GM19328 (cell line): ENCODE measurements around the gene ICOS.
"Not testable (repeated sequence)": the region's sequence is repeated elsewhere in the genome, so short reads cannot be mapped to it uniquely, and the experiment has no call there.

Experiments used
- ATAC-seq: cut with Tn5 transposase; IDR thresholded peaks from one replicate; pipeline ENCODE4 v1.9.1; 2021; ENCODE audit warnings: mild to moderate bottlenecking, moderate library complexity; ENCODE audit not compliant: unreplicated experiment

The ICOS gene

DNA sequence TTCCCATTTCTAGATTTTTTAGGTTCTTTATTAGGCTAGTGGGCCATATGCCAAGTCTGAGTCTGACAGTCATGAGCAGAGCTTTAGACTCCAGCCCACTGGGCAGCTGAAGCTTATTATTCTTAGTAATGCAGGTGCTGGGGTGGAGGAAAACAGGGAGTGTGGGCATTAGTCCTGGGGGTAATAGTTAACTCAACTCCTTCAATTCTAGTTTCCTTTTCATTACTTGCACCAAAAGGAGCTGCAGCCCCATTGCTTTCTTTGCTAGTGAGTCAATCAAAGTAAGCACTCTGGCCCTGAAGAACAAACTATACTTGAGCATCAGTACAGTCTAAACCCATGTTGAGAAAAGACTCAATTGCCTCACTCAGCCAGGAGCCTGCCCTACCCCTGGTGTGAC lies 35.5 kb downstream of the ICOS start:
- no peak for ATAC-seq

DNA sequence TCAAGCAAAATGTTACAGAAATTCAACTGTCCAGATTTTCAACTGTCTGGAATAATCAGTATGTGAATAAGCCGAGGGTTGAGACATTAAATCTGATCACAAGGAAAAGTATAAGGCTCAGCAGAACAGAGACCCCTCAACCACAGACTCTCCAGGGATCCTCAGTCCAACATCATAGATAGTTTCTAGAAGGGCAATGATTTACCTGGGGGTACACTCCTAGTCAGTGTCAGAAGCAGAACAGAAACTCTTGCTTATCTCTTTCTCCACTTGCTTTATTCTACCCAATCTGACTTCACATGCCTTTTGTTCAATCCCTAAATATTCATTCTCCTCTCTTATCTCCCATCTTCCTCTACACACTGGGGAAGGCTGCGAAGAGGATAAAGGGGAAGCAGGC lies 36.4 kb downstream of the ICOS start:
- ATAC-seq: no peak

DNA sequence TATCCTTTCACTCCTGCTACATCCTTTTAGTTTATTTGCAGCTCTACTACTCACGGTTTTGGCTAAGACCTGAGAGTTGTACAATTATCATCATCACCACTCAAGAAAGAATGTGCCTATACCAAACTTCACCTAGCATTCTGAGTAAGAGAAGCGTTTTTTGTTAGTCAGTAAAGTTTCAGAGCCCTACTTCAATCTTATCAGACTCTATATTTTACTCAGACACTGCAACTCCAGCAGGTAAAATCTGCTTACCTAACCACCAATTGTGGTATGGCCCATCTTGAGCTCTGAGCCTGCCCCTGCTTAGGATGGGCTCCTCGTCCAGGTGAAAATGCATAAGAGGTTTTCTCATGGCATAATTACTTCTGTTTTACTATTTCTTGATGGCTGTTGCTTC lies 37.1 kb downstream of the ICOS start:
- no peak for ATAC-seq

DNA sequence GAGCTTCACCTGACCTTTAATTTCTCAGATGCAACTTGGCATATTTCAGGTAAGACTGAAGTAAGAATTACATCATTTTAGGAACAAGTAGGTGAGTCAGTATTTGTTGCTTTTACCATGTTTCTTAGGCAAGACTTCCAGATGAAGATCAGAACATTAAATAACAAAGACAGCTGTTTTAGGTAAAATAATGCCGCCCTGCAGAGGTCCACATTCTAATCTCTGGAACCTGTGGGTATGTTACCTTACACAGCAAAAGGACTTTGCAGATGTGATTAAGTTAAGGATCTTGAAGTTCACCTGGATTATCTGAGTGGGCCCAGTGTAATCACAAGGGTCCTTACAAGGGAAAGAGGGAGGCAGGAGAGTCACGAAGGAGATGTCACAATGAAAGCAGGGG lies 39.3 kb downstream of the ICOS start:
- no peak for ATAC-seq

DNA sequence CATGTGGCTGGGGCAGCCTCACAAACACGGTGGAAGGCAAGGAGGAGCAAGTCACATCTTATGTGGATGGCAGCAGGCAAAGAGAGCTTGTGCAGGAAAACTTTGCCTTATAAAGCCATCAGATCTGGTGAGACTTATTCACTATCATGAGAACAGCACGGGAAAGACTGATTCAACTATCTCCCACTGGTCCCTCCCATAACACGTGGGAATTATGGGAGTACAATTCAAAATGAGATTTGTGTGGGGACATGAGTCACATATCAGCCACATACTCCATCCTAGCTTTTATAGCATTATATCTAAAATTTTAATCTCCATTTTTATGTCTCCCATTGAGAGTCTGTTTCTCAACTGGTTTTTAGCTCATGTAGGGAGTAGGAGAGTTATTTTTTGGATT lies 45.7 kb downstream of the ICOS start:
- ATAC-seq: no peak

DNA sequence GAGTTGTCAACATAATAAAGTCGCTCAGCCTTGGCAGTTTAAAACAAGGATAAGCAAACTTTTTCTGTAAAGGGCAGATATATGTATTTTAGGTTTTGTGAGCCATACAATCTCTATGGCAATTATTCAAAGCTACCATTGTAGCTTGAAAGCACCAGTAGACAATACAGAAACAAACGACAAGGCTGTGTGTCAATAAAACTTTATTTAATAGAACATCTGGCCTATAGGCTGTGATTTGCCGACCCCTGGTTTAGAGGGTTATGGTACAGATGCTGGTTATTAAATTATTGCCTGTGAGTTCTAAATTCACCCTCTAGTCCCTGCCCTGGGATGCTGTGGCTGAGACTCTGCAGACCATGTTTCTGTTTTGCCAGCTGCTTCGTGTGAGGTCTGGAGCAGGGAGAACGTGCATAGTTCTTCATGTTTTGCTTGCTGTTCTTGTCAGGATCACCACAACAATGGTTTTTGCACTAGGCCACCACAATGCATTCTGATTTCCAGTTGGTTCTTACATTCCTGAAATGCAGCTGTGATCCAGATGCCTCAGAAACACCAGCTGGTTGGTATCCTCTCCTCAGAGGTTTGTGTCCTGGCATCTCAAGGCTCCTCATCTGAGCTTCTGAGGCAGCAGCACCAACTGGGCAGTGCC lies 46.6 kb downstream of the ICOS start:
- no peak for ATAC-seq

DNA sequence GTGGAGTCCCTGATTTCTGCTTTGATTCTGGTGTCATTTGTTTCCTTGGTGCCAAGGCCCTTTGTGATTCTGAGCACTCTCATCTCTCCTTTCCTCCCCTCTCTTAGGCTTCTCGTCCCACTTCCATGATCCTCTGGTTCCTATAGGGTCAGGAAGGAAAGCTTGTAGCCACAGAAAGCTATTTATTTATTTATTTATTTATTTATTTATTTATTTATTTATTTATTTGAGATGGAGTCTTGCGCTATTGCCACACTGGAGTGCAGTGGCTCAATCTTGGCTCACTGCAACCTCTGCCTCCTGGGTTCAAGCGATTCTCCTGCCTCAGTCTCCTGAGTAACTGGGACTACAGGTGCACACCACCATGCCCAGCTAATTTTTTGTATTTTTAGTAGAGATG lies 49.4 kb downstream of the ICOS start:
- not testable (repeated sequence) for ATAC-seq

DNA sequence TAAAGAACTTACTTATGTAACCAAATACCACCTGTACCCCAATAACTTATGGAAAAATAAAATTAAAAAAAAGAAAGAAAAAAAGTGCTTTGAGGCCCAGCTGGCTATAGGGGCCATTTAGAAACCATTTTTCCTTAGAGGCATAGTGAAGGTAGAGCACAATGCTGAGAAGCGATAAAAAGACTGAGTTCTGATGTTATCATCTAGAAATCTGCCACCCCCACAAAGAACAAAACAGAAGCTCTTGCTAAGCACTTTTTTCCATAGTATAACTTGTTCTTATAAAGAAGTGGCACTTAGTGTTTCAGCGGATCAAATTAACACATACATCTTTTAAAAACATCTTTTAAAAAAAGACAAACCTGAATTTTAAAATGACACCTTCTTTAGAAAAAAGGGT lies 51.4 kb downstream of the ICOS start:
- no peak for ATAC-seq

DNA sequence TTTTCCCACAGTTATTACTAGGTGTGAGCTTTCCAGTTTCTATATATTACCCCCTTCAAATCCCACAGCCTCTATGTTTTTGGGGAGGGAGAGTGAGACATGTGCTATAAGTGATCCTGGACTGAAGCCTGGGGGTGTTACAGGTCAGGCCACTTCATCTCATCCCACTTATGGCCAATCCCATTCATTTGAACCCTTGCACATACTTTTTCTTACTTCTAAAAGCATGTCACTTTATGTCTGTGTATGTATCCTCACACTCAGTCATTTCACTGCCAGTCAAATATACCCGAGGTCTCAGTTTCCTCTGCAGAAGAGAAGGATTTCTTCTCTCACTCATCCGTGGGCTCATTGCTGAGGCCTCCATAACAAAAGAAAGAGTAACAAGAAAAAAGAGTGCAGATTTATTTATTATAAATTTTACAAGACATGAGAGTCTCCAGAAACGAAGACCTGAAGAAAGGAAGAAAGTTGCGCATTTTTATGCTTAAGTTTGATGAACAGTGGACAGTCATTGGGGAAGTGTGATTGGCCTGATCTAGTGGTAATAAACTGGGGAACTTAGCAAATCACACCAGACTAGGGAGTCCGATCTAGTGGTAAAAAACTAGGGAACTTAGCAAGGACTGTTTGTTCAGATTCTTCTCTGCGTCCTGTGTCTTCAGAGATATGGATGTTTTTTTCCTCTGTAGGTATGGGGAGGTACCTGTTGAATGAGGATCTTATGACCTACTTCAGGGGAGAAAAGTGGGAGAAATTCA lies 52.1 kb downstream of the ICOS start:
- ATAC-seq: no peak

DNA sequence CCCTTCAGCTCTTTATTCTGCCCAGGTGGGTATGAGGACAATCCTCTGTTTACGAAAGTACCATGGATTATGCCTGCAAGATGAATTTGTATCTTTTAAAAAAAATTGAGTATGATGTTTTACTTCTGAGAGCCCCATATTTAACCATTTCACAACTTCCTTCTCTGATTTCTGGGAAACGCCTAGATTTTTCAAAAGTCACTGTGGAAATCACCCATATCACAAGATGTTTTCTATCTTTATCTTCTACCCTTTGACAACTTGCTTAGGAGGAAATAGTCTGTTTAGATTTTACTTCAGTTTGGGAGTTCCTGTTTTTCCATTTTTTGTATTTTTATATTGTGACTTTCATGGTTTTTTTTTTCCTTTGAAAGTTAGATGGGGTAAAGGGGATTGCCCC lies 53.0 kb downstream of the ICOS start:
- ATAC-seq: no peak

DNA sequence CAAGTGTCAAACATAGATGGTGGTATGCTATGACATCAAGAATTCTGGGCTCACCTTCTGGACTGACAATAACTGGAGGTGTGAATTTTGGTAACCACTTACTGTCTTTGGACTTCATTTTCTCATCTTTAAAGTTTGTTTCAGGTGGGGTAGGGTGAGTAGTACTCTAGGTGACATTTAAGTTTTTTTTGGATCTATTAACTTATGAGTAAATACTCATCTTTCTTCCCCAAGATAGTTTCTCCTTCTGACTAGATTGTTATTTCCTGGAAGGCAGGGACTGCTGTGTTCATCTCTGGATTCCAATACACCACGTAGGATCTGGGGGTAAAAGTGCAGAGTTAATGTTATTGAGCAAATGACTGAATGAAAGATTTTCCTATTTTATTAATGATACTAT lies 55.9 kb downstream of the ICOS start:
- no peak for ATAC-seq

DNA sequence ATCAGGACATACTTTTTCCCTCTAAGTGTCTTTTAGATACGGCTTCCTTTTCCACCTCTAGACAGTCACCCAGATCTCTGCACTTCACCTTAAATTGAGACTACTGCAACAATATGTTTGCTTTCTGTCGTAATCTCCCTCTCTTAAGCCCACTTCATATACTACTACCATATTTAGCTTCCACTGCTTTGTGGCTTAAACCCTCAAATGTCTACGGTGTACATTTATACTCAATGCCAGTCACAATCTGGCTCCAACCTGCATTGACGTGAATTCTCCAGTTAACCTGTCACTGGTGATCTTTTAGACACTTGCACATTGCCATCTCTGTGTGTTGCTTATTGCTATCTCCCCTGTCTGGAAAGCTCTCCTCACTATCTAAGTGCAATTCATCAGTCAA lies 56.4 kb downstream of the ICOS start:
- ATAC-seq: no peak

DNA sequence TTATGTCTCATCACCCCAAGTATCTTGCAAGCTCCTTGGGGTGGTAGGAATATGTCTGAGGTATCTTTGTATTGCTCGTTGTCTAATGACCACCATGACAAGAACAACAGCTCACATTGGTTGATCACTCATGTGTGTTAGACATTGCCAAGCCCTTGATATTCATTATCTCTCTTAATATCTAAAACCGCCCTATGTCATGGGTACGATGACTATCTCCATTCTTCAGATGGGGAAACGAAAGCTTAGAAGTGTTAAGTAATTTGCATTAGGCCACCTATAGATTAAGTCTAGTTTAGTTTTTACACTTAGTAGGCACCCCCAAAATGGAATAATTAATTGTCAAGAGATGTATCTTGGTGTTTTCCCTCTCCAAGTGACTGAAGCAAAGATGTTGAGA lies 57.0 kb downstream of the ICOS start:
- ATAC-seq: no peak

DNA sequence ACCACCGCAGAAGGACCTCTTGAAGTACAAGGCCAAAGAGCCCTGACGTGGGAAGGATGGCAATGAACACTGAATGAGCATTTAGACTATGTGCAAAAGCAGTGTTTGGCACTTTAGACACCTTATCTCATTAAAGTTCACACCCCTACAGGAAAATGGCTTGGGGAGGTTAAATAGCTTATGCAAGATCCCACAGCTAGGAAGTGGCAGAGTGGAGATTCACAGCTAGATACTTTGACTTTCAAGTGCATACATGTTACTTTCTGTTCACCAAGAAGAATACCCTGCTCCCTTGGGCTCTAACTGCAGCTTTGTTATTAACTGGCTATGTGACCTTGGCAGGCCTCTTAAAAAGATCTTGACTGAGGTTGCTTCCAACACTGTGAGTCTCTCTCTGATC lies 58.2 kb downstream of the ICOS start:
- no peak for ATAC-seq

DNA sequence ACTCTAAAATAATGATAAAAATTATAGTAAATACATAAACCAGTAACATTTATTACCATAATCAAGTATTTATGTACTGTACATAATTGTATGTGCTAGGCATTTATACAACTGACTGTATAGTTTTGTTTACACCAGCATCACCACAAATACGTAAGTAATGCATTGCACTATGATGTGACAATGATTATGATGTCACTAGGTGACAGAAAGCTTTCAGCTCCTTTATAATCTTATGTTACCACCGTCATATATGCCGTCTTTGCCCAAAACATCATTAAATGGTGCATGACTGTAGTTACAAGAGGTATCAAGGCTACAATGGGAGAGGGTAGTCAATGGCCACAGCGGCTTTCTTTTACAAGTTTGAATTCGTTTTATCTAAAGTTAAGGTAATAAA lies 60.1 kb downstream of the ICOS start:
- ATAC-seq: no peak

DNA sequence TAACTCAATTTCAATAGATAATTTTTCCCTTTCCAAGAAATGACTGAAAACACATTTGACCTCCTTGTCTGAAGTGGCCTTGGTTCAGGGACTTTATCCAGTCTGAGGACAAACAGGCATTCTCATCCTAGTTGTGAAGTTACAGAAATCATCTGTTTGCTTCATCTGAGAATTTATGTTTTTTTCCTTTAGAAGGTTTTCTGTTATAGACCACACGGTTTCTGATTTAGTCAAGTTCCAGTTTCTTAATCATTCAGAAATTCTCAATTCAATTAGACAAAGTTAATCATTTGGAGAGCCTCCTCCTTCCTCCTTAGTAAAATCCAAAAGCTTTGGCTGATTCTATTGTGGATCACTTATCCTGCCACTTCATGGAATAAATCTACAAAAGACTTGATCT lies 60.9 kb downstream of the ICOS start:
- ATAC-seq: no peak

DNA sequence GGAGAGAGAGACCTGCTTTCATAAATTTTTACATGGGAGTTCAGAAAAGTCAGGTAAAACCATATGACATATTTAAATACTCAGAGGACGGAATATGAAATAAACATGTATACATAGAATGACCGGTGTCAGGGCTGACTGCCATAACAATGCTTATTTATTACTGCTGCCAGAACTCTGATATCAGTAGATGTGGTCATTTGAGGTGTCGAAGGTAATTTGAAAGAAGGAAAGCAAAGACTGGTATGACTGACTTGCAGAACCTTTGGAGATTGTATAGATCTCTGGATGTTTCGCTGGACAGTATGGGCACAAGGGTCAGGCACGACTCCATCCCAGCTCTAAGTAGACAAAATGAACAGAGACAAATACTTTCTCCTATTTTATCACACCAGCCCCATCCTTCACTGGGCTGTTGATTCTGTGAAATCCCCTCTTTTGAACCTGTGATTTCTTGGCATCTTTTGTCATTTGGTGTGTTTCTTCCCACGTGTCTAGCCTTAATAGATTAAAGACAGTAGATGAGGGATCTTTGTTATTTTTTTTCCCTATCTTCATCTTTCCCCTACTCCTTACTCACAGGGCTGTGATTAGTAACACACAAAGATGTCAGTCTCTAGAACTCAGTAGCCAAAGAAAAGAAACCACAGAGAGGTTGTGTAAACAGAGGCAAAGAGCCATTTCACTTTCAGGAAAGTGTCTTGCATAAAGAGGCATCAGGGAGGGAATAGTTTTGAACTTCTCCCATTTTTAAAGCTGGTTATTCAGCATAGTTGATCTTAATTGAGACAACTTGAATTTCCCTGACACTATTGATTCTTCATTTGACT lies 61.6 kb downstream of the ICOS start:
- ATAC-seq: no peak

DNA sequence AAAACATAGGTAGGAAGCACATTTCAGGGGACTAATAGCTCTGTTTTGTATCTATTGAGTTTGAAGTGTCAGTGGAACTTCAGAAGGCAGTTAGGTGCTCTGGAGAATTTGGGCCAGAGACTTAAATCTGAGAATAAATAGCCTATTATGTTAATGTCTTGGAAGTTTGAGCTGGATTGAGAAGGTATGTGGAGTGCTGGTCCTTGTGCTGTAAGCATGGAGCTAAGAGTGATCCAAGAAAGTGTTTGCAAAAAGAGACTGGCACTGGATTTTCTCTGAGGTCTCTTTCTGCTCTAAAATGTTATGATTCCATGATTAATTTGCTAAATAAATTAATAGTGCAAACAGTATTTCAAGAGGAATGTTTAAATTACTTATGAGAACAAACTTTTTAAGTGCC lies 63.3 kb downstream of the ICOS start:
- ATAC-seq: no peak

DNA sequence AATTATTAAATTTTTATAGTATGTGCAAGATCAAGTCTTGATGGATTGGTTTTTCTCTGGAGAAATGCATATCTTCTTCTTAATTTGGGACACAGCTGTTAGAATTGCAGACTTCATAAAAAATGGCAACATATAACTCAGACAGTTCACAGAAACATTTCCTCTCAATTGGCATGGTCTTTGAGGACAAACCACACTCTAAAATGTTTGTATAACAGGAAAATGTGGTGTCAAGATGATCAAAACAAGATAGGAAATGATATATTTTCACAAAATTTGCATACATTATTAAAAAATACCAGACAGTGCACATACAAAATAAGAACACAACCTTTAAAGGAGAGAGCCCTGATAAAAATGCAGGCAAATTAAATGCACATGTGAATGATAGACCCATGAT lies 63.9 kb downstream of the ICOS start:
- no peak for ATAC-seq

DNA sequence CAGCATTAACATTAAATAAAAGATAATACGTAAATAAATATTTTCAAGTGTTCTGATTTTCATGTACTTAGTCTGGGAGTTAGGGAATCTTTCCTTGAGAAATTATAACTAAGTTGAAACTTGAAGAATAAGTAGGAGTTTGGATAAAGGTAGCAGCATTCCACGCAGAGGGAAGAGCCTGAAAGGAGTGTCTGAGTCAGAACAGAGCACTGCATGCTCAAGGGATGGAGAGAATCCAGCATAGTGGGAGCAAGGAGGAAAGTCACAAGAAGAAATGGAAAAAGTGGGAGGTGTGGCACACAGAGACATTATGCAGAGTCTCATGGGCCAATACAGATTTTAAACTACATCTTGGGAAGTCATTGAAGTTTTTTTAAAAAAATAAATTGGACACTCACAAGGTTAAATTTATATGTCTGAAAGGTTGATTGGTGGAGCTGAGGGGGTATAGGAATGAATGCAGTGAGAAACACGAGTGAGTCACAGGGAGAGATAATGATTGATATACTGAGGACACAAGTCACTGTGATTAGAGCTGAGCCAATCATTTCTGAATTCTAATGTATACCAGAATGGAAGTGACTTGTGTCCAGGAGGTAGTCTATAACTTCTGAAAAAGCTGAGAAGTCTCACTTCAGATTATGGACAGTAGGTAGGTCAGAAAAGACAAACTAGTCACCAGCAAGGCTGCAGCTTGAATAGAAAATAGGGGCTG lies 66.9 kb downstream of the ICOS start:
- ATAC-seq: no peak

DNA sequence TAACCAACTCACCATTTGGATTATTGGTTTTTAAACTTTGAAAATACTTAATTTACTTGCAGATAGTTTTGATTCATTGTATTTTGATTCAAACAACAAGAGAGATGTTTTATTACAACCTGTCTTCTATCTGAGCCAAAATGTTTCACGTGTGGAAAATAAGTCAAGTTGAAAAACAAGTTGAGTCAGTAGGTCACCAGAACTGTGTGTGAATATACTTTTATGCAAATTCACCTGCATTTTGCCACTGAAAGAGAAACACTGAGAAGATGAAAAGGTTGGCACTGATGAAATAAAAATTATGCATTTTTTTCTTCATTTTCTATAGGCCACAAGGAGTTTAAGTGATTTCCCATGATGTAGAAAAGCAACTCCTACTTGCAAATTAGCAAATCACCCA lies 68.3 kb downstream of the ICOS start:
- ATAC-seq: no peak
